Lower lobe of right lung (tissue), 2 donors: ENCODE measurements around the gene SEPTIN1. TPM values are rescaled to one million over a fixed set of nuclear protein-coding genes. Genes with fewer than 3 reads are reported as not detected.
A peak's percentile ranks its signal among the peaks of the same experiment; 100 is the strongest.

Source experiments
- ATAC-seq, 2 donors: fragments of 200-7000 bp; cut with Tn5 transposase; one replicate each; pipeline ENCODE4 v1.9.1; 2020 to 2022; ENCODE audit warnings: mild to moderate bottlenecking in 2 of 2, moderate library complexity in 2 of 2
- DNase-seq: peaks from one replicate; pipeline ENCODE4 v3.0.0-alpha.2; 2020
- H3K27ac ChIP-seq: fragments of 200-600 bp; one replicate; pipeline ENCODE4 v1.8.0; 2022
- H3K27me3 ChIP-seq: fragments of 200-600 bp; one replicate; pipeline ENCODE4 v1.8.0; 2022; ENCODE audit warnings: low read depth
- H3K36me3 ChIP-seq: fragments of 200-600 bp; one replicate; pipeline ENCODE4 v1.8.0; 2022; ENCODE audit warnings: mild to moderate bottlenecking
- H3K4me1 ChIP-seq: fragments of 200-600 bp; one replicate; pipeline ENCODE4 v1.8.0; 2022
- H3K4me3 ChIP-seq: fragments of 200-600 bp; one replicate; pipeline ENCODE4 v1.8.0; 2022; ENCODE audit warnings: mild to moderate bottlenecking
- H3K9me3 ChIP-seq: fragments of 200-600 bp; one replicate; pipeline ENCODE4 v1.8.0; 2022
- intact Hi-C: fragments of 100-400 bp; cut with DNase I; formaldehyde crosslinking; loops from one replicate; pipeline ENCODE4 v1.11.0; 2022
- total RNA-seq: library from RNA; stranded (reverse); fragmentation: NEBNext Ultra II Directional; extraction: Animal tissue kit (Norgen Biotek cat#: 25700); gene quantifications from one replicate; pipeline ENCODE4 v1.2.1, GENCODE V29; 2021
- TF ChIP-seq, protein P1 (sequence below): fragments of 200-600 bp; IDR thresholded peaks from one replicate; pipeline ENCODE4 v1.8.0; 2022; ENCODE audit warnings: antibody characterized with exemption, mild to moderate bottlenecking
- donor health status: DM: no; HTN: yes; CAD: no; lungs with severe emphysema.

Gene SEPTIN1
- total RNA-seq, 1 donor from 2014 or later = 6.0 TPM

DNA sequence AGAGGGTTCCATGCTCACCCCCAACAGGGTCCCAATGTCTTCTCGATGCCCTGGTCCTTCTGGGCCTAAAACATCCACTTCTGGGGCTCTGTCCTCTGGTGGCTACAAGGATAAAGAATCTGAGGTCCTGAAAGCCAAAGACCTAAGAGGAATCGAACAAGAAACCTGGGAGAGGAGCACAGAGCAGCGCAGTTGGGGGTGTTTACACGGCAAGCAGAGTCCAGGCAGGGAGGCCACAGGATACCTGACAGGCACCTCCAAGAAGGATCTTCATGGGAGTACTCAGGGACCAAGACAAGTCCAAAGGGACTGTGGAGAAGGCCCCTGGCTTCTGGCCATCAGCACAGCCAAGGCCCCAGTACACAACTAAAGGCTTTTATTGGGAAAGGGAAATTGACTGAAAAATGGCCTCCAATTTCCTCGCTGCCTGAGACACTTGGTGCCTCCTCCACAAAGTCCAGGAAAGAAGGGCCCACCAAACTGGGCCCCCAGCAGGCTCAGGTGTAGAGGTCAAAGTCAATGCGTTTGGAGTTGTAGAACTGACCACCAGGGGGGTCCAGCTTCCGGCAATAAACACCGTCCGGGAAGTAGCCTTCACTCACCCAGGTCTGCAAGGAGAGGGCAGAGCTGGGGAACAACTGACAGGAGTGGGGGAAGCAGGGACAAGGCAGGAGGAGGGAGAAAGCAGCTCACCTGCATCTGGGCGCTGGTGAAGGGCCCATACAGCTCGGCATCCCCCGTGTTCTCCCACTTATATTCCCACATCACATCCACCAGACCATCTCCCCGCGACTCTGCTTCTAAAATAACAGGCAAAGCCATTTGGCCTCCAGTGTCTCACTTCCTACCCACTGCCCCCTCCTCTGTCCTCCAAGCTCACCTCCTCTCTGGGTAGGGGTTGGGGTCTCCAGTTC is 29.6 kb downstream of the SEPTIN1 start:
- Histone ChIP-seq H3K36me3 (peaks cover 50% of the 10 kb centered on the region), H3K4me1 (peaks cover 44% of the 10 kb centered on the region), H3K27ac (no peak overlapping the region), H3K27me3 (no peaks in the 10 kb centered on the region), H3K9me3 (no peaks in the 10 kb centered on the region), H3K4me3 (no peak overlapping the region)
- DNase-seq = peak; percentile 34
- intact Hi-C loops = no loop called here
- no peak for ATAC-seq
- TF ChIP-seq, protein P1, sequence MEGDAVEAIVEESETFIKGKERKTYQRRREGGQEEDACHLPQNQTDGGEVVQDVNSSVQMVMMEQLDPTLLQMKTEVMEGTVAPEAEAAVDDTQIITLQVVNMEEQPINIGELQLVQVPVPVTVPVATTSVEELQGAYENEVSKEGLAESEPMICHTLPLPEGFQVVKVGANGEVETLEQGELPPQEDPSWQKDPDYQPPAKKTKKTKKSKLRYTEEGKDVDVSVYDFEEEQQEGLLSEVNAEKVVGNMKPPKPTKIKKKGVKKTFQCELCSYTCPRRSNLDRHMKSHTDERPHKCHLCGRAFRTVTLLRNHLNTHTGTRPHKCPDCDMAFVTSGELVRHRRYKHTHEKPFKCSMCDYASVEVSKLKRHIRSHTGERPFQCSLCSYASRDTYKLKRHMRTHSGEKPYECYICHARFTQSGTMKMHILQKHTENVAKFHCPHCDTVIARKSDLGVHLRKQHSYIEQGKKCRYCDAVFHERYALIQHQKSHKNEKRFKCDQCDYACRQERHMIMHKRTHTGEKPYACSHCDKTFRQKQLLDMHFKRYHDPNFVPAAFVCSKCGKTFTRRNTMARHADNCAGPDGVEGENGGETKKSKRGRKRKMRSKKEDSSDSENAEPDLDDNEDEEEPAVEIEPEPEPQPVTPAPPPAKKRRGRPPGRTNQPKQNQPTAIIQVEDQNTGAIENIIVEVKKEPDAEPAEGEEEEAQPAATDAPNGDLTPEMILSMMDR = no peak

DNA sequence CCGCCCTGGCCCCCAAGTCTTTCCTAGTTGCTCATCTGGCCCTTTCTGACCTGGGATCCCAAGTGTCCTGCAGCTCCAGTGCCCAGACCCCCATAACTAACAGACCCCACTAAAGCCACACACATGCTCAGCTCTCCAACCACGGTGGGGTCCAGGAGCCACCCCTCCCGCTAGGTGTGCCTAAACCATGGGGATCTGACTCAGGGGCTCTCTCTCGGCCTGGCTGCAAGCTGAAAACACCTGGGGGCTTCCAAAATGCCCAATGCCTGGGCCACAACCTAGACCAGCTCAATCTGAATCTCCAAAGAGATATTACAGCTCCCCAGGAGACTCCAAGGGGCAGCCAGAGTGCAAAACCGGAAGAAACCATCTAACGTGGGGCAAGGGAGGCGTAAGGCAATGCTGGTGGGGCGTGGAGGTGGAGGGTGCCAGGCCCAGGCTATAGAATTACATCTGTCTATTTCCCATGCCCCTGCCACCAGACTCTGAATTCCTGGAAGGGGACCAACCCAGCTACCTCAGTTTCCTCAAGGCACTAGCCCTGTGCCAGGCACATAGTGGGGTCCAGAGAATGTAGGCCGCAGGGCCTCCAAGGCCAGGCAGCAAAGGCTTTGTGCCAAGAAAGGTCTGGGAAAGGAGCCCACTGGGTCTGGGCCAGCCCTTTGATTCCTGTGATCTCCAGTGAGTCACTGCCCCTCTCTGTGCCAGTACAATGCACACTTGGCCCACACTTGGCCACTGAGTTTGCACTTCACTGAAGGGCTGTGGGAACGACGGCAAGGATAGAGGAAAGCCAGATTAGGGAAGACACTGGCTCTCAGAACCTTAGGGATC is 30.6 kb downstream of the SEPTIN1 start:
- no peaks in the 10 kb centered on the region for H3K27me3 ChIP-seq
- no peak overlapping the region for H3K4me3 ChIP-seq
- H3K27ac ChIP-seq = no peak overlapping the region
- H3K36me3 ChIP-seq = peaks cover 41% of the 10 kb centered on the region
- peak; percentile 23 to 26 for ATAC-seq
- TF ChIP-seq, protein P1 = no peak
- DNase-seq = peak; percentile 71
- intact Hi-C loops = no loop called here
- H3K4me1 ChIP-seq = peaks cover 44% of the 10 kb centered on the region
- no peaks in the 10 kb centered on the region for H3K9me3 ChIP-seq

DNA sequence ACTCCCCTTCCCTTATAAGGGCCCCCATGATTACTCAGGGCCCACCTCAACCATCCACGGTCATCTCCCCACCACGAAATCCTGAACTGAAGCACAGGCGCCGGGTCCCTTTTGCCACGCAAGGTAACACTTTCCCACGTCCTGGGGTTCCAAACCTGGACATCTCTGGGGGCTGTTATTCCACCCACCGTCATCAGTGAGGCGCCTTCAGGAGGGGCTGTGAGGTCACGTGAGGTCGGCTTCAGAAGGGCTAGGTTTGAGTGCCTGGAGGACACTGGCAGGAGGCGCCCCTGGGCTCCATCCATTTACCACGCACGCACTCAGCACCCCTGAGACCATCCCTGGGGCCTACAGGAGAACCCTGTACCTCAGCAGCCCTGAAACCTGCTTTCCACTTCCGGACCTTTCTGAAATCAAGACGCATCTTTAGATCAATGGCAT is 31.3 kb downstream of the SEPTIN1 start:
- Histone ChIP-seq H3K27me3 (no peaks in the 10 kb centered on the region), H3K9me3 (no peaks in the 10 kb centered on the region), H3K36me3 (peaks cover 41% of the 10 kb centered on the region), H3K4me1 (peaks cover 36% of the 10 kb centered on the region), H3K27ac (no peak overlapping the region), H3K4me3 (no peak overlapping the region)
- TF ChIP-seq, protein P1 = no peak
- ATAC-seq = no peak
- no peak for DNase-seq
- intact Hi-C loops = no loop called here

DNA sequence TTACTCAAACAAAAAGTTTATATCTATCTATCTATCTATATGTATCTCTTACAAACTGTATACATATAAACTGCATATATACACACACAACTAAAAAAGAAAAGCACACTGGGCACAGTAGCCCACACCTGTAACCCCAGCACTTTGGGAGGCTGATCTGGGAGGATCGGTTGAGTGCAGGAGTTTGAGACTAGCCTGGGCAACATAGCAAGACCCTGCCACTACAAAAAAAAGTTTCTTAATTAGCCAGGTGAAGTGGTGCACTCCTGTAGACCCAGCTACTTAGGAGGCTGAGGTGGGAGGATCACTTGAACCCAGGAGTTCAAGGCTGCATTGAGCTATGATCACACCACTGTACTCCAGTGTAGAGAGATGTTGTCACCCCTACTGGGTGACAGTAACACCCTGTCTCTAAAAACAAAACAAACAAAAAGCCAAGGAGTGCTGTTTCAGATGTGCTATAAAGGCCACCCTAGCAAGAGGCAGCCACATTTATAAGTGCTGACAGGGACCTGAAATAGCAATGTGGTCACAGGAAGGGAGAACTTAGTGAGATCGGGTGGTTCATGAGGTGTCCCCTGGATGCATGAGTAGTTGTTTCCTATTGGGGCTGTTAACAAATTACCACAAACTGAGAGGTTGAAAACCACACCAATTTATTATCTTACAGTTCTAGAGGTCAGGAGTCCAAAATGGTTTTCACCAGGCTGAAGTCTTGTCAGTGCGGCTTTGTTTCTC is 32.1 kb downstream of the SEPTIN1 start:
- Histone ChIP-seq H3K36me3 (peaks cover 41% of the 10 kb centered on the region), H3K27ac (no peak overlapping the region)
- DNase-seq = no peak

More for the DNA sequence above, 32.1 kb downstream of the SEPTIN1 start:
- intact Hi-C loops = no loop called here
- no peak for ATAC-seq
- Histone ChIP-seq H3K9me3 (no peaks in the 10 kb centered on the region), H3K27me3 (no peaks in the 10 kb centered on the region), H3K4me1 (peaks cover 32% of the 10 kb centered on the region), H3K4me3 (no peak overlapping the region)
- TF ChIP-seq, protein P1 = no peak
